ENCODE measurements around the gene CFAP90. TPM values are rescaled to one million over a fixed set of nuclear protein-coding genes. Genes with fewer than 3 reads are reported as not detected.

Gene CFAP90
- total and polyA plus RNA-seq, 2 donors from 2014 or later = 3.6 to 7.7 TPM

DNA sequence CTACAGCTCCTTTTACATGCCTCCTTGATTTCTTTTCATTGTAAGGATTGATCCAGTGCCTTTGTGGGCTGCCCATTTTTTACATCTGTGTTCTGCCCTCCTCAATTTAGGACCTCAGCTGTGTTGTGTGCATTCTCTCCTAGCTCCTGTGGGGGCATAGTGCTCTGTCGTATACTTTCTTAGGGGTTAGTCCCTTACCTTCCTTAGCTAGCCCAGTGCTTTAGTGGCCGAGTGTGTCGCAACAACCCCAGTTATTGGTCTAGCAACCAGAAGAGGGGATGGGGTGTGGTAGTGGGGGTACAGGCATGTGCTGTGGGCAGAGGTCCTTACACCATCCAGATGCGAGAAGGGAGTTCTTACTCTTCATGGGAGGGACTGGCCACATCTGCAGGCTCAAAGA is 30.2 kb upstream of the CFAP90 start:
- FAIRE-seq (no peak), DNase-seq (no peak)
- H3K4me1 ChIP-seq (ENCODE audit: control insufficient read depth in 2 of 3, insufficient read depth in 2 of 3, low read depth in 1 of 3, low read length in 3 of 3) = peaks cover 0 to 8% (median 0%) of the 10 kb centered on the region in 3 donors
- H3K9ac ChIP-seq (ENCODE audit: low read length in 3 of 3) = no peak overlapping the region
- H3K4me3 ChIP-seq (ENCODE audit: low read length in 3 of 3) = no peak overlapping the region
- intact Hi-C loops (cut with DNase I) = no loop called here
- H3K36me3 ChIP-seq (ENCODE audit: control insufficient read depth in 2 of 3, insufficient read depth in 3 of 3, low read length in 3 of 3) = peaks cover 26 to 65% (median 34%) of the 10 kb centered on the region in 3 donors
- TF ChIP-seq, protein P1, sequence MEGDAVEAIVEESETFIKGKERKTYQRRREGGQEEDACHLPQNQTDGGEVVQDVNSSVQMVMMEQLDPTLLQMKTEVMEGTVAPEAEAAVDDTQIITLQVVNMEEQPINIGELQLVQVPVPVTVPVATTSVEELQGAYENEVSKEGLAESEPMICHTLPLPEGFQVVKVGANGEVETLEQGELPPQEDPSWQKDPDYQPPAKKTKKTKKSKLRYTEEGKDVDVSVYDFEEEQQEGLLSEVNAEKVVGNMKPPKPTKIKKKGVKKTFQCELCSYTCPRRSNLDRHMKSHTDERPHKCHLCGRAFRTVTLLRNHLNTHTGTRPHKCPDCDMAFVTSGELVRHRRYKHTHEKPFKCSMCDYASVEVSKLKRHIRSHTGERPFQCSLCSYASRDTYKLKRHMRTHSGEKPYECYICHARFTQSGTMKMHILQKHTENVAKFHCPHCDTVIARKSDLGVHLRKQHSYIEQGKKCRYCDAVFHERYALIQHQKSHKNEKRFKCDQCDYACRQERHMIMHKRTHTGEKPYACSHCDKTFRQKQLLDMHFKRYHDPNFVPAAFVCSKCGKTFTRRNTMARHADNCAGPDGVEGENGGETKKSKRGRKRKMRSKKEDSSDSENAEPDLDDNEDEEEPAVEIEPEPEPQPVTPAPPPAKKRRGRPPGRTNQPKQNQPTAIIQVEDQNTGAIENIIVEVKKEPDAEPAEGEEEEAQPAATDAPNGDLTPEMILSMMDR (IDR thresholded peaks at IDR 0.05; ENCODE audit: borderline replicate concordance, extremely low read depth, insufficient read depth) = no peak
- H3K27ac ChIP-seq (ENCODE audit: low read depth in 2 of 2, low read length in 2 of 2) = no peak overlapping the region
- H3K27me3 ChIP-seq (ENCODE audit: control insufficient read depth, insufficient read depth, low read length) = no peaks in the 10 kb centered on the region
- peaks cover 0 to 7% (median 0%) of the 10 kb centered on the region in 3 donors for H3K9me3 ChIP-seq (ENCODE audit: control insufficient read depth in 2 of 3, insufficient read depth in 1 of 3, low read length in 3 of 3)

DNA sequence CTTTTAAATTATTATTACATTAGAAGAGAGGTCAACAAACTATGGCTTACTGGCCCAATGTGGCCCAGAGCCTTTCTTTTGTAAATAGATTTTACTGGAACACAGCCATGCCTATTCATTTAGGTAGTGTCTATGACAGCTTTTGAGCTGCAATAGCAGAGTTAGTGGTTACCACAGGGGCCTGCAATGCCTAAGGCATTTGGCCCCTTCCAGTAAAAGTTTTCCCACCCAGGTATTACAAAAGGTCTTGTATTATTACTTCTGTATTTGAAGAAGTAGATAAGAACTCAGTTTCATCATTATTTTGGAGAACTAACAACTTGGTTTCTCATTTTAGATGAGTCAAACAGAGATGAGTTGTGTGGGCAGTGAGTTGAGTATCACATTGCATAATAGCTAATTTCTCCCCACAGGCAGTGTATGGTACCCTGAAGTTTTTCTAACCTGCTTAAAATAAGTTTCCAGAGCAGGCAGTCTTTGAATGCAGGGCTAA is 27.5 kb upstream of the CFAP90 start:
- Histone ChIP-seq H3K27me3 (ENCODE audit: control insufficient read depth, insufficient read depth, low read length) (no peaks in the 10 kb centered on the region), H3K9ac (ENCODE audit: low read length in 3 of 3) (no peak overlapping the region), H3K9me3 (ENCODE audit: control insufficient read depth in 2 of 3, insufficient read depth in 1 of 3, low read length in 3 of 3) (peaks cover 0 to 7% (median 0%) of the 10 kb centered on the region in 3 donors), H3K36me3 (ENCODE audit: control insufficient read depth in 2 of 3, insufficient read depth in 3 of 3, low read length in 3 of 3) (peaks cover 25 to 66% (median 29%) of the 10 kb centered on the region in 3 donors), H3K27ac (ENCODE audit: low read depth in 2 of 2, low read length in 2 of 2) (no peak overlapping the region), H3K4me1 (ENCODE audit: control insufficient read depth in 2 of 3, insufficient read depth in 2 of 3, low read depth in 1 of 3, low read length in 3 of 3) (peaks cover 0 to 8% (median 0%) of the 10 kb centered on the region in 3 donors), H3K4me3 (ENCODE audit: low read length in 3 of 3) (no peak overlapping the region)
- intact Hi-C loops (cut with DNase I) = no loop called here
- no peak for DNase-seq
- FAIRE-seq = no peak
- TF ChIP-seq, protein P1 (IDR thresholded peaks at IDR 0.05; ENCODE audit: borderline replicate concordance, extremely low read depth, insufficient read depth) = no peak

DNA sequence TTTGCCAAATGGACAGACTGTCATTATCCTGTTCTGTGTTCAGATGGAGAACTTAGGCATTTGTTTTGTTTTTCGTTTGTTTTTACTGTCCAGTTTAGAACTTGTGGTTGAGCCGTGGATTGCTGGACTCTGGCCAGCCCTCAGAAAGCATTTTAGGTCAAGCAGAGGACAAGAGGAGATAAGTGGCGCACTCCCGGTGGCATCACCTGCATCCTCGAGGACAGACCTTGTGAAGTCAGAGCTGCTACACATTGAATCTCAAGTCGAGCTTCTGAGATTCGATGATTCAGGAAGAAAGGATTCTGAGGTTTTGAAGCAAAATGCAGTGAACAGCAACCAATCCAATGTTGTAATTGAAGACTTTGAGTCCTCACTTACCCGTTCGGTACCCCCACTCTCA is 26.9 kb upstream of the CFAP90 start:
- H3K9me3 ChIP-seq (ENCODE audit: control insufficient read depth in 2 of 3, insufficient read depth in 1 of 3, low read length in 3 of 3) = peaks cover 0 to 7% (median 0%) of the 10 kb centered on the region in 3 donors
- peaks cover 24 to 61% (median 25%) of the 10 kb centered on the region in 3 donors for H3K36me3 ChIP-seq (ENCODE audit: control insufficient read depth in 2 of 3, insufficient read depth in 3 of 3, low read length in 3 of 3)
- TF ChIP-seq, protein P1 (IDR thresholded peaks at IDR 0.05; ENCODE audit: borderline replicate concordance, extremely low read depth, insufficient read depth) = no peak
- no peak overlapping the region for H3K9ac ChIP-seq (ENCODE audit: low read length in 3 of 3)
- H3K4me3 ChIP-seq (ENCODE audit: low read length in 3 of 3) = no peak overlapping the region
- intact Hi-C loops (cut with DNase I) = no loop called here
- H3K27me3 ChIP-seq (ENCODE audit: control insufficient read depth, insufficient read depth, low read length) = no peaks in the 10 kb centered on the region
- H3K4me1 ChIP-seq (ENCODE audit: control insufficient read depth in 2 of 3, insufficient read depth in 2 of 3, low read depth in 1 of 3, low read length in 3 of 3) = peaks cover 0 to 8% (median 0%) of the 10 kb centered on the region in 3 donors
- DNase-seq (no peak), FAIRE-seq (no peak)
- no peak overlapping the region for H3K27ac ChIP-seq (ENCODE audit: low read depth in 2 of 2, low read length in 2 of 2)

DNA sequence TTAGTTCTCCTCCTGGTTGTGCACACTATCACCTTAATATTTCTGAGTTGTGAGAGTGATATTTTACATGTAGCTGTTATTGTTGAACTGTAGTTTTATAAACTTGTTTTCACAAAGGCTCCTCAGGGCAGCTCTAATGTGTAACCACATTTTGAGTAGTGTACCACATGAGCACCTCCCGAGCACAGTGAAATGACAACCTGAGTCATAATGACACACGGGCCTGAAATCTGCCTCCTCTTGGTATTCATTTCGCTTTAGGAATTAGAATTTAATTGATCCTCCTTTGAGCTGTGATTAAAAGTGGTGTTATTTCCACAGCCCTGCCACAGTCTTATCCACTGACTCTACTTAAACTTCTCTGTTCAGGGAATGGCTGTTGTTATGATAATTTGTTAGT is 25.9 kb upstream of the CFAP90 start:
- TF ChIP-seq, protein P1 (IDR thresholded peaks at IDR 0.05; ENCODE audit: borderline replicate concordance, extremely low read depth, insufficient read depth) = no peak
- Histone ChIP-seq H3K27me3 (ENCODE audit: control insufficient read depth, insufficient read depth, low read length) (no peaks in the 10 kb centered on the region), H3K4me1 (ENCODE audit: control insufficient read depth in 2 of 3, insufficient read depth in 2 of 3, low read depth in 1 of 3, low read length in 3 of 3) (peaks cover 0 to 8% (median 1%) of the 10 kb centered on the region in 3 donors), H3K27ac (ENCODE audit: low read depth in 2 of 2, low read length in 2 of 2) (no peak overlapping the region), H3K4me3 (ENCODE audit: low read length in 3 of 3) (no peak overlapping the region), H3K36me3 (ENCODE audit: control insufficient read depth in 2 of 3, insufficient read depth in 3 of 3, low read length in 3 of 3) (peaks cover 20 to 52% (median 25%) of the 10 kb centered on the region in 3 donors), H3K9ac (ENCODE audit: low read length in 3 of 3) (no peak overlapping the region), H3K9me3 (ENCODE audit: control insufficient read depth in 2 of 3, insufficient read depth in 1 of 3, low read length in 3 of 3) (peaks cover 0 to 7% (median 0%) of the 10 kb centered on the region in 3 donors)
- intact Hi-C loops (cut with DNase I) = no loop called here
- FAIRE-seq = no peak
- DNase-seq = no peak
